Lung (tissue), 12 donors: ENCODE data around the gene ANKRD23. TPM values are rescaled to one million over a fixed set of nuclear protein-coding genes. Genes with fewer than 3 reads are reported as not detected.

Experiments
- ATAC-seq: fragments of 200-7000 bp; cut with Tn5 transposase; one replicate; pipeline ENCODE4 v1.9.1; 2020; ENCODE audit warnings: moderate number of reproducible peaks; ENCODE audit not compliant: insufficient read depth, low FRiP score
- DNase-seq, 3 donors: peaks; one replicate each; pipeline ENCODE4 v3.0.0-alpha.2; 2013 to 2017
- H3K27ac ChIP-seq, 2 donors: one replicate each; pipeline ENCODE4 v1.5.1; 2013; ENCODE audit warnings: mild to moderate bottlenecking in 2 of 2, moderate library complexity in 2 of 2, control low read depth in 1 of 2, inconsistent platforms in 1 of 2, low read depth in 1 of 2, low read length in 1 of 2
- H3K27me3 ChIP-seq, 3 donors: one replicate each; pipeline ENCODE4 v1.5.1; 2013; ENCODE audit warnings: low read length in 2 of 3; ENCODE audit not compliant: control insufficient read depth in 3 of 3, insufficient read depth in 3 of 3
- H3K36me3 ChIP-seq, 4 donors: one replicate each; pipeline ENCODE4 v1.5.1; 2013; ENCODE audit warnings: low read length in 4 of 4, mild to moderate bottlenecking in 1 of 4, moderate library complexity in 1 of 4; ENCODE audit not compliant: control insufficient read depth in 4 of 4, insufficient read depth in 4 of 4
- H3K4me1 ChIP-seq, 5 donors: one replicate each; pipeline ENCODE4 v1.5.1; 2013; ENCODE audit warnings: low read length in 5 of 5, mild to moderate bottlenecking in 2 of 5, moderate library complexity in 1 of 5; ENCODE audit not compliant: control insufficient read depth in 5 of 5, insufficient read depth in 5 of 5
- H3K4me3 ChIP-seq: one replicate; pipeline ENCODE4 v1.5.1; 2013; ENCODE audit warnings: mild to moderate bottlenecking, control low read depth, moderate library complexity
- H3K9ac ChIP-seq, 2 donors: one replicate each; pipeline ENCODE4 v1.5.1; 2013; ENCODE audit warnings: low read length in 2 of 2, control low read depth in 1 of 2; ENCODE audit not compliant: insufficient read depth in 1 of 2
- H3K9me3 ChIP-seq, 4 donors: one replicate each; pipeline ENCODE4 v1.5.1; 2013; ENCODE audit warnings: low read length in 3 of 4, mild to moderate bottlenecking in 1 of 4, moderate library complexity in 1 of 4; ENCODE audit not compliant: control insufficient read depth in 4 of 4, insufficient read depth in 3 of 4
- CTCF ChIP-seq: IDR thresholded peaks from 2 replicates; pipeline ENCODE4 v1.5.1; 2012; ENCODE audit warnings: mild to moderate bottlenecking; ENCODE audit errors: control extremely low read depth, extremely low read depth
- WGBS, 2 donors: extraction: QIAGEN DNeasy Blood & Tissue Kit; methylation state at CpG; one replicate each; pipeline ENCODE4 v1.1.7; 2013; 5-methylcytosine and 5-hydroxymethylcytosine counted together
- polyA plus RNA-seq, 2 donors: library from polyadenylated mRNA; stranded (reverse); fragments of 200-250 nt; gene quantifications; one replicate each; pipeline ENCODE4 v1.2.1, GENCODE V29; 2013
- total RNA-seq, 2 donors: library from RNA; depleted of rRNA in 1 of 2; stranded (reverse); fragments of >200 nt in 1 of 2; gene quantifications; one replicate each; pipeline ENCODE4 v1.2.1, GENCODE V29; 2014 to 2021
- donor health status: control.
- donor health status: control.
- donor health status: Bipolar disorder and iron deficiency.
- donor health status: healthy.
- donor health status: DM: yes; HTN: yes; CAD: no.

Gene ANKRD23
- total and polyA plus RNA-seq, 4 donors: 1.5 to 6.9 (median 4.4) TPM

DNA sequence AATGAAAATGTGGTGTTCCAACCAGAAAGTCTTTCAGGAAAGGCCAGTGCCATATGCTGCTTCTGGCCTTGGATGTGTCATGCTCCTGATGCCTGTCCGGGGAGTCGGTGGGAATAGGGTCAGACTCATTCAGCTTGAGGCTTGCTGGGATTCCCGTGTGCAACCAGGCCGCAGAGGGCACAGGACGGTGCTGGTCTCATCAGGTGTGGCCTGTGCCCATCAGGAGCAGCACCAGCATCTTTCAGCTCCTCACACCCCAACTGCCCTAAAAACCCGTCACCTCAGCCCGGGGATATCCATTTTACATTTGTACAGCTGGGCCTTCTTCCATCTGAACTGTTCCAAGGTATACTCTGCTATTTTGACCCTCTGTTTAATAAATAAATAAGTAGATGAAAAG, 41.1 kb downstream of the ANKRD23 start:
- WGBS, 2 donors: 95 to 97% methylated on average over 7 of the region's 7 CpGs
- peaks cover 0 to 19% (median 9%) of the 10 kb centered on the region in 4 donors for H3K36me3 ChIP-seq
- H3K4me3 ChIP-seq: no peak overlapping the region
- DNase-seq (no peak), ATAC-seq (no peak)
- TF ChIP-seq CTCF: no peak
- H3K9me3 ChIP-seq: no peaks in the 10 kb centered on the region
- no peak overlapping the region for H3K9ac ChIP-seq
- no peaks in the 10 kb centered on the region for H3K27me3 ChIP-seq
- no peak overlapping the region for H3K27ac ChIP-seq
- H3K4me1 ChIP-seq: peaks cover 0 to 8% (median 3%) of the 10 kb centered on the region in 5 donors

GRCh38 chr2:96801786-96802595, 41.8 kb downstream of the ANKRD23 start:
- WGBS, 2 donors: 77 to 80% methylated on average over 10 of the region's 10 CpGs
- DNase-seq: no peak

GRCh38 chr2:96801005-96801785, 42.6 kb downstream of the ANKRD23 start:
- H3K4me1 ChIP-seq: peaks cover 0 to 5% (median 0%) of the 10 kb centered on the region in 5 donors
- peaks cover 0 to 19% (median 9%) of the 10 kb centered on the region in 4 donors for H3K36me3 ChIP-seq
- no peaks in the 10 kb centered on the region for H3K9me3 ChIP-seq
- no peaks in the 10 kb centered on the region for H3K27me3 ChIP-seq
- whole genome bisulfite sequencing, 2 donors: 45 to 46% methylated on average over 15 of the region's 15 CpGs
- peak; percentile 89 for TF ChIP-seq CTCF
- DNase-seq: peak; percentile 58 to 71 (median 66)
- ATAC-seq: peak; percentile 91
- no peak overlapping the region for H3K27ac ChIP-seq
- no peak overlapping the region for H3K9ac ChIP-seq
- H3K4me3 ChIP-seq: no peak overlapping the region

More at GRCh38 chr2:96801786-96802595, 41.8 kb downstream of the ANKRD23 start:
- no peaks in the 10 kb centered on the region for H3K27me3 ChIP-seq
- H3K9ac ChIP-seq: no peak overlapping the region
- H3K9me3 ChIP-seq: no peaks in the 10 kb centered on the region
- H3K4me1 ChIP-seq: peaks cover 0 to 6% (median 3%) of the 10 kb centered on the region in 5 donors
- no peak for ATAC-seq
- TF ChIP-seq CTCF: no peak
- H3K27ac ChIP-seq: peak overlapping the region in 1 of 2 donors; percentile 31
- H3K4me3 ChIP-seq: no peak overlapping the region
- peaks cover 0 to 19% (median 9%) of the 10 kb centered on the region in 4 donors for H3K36me3 ChIP-seq
